HCT116 (cell line): ENCODE data around the gene ENTR1. TPM values are rescaled to one million over a fixed set of nuclear protein-coding genes. Genes with fewer than 3 reads are reported as not detected.

Experiments
- ATAC-seq: fragments of 200-7000 bp; cut with Tn5 transposase; 2 replicates; pipeline ENCODE4 v1.9.1; 2020; ENCODE audit warnings: mild to moderate bottlenecking, moderate library complexity
- BruUV-seq: library from RNA; stranded (reverse); fragments of 400-500 nt; replicated peaks from 2 replicates; lab custom pipeline; 2021; lab: Mats Ljungman, UMichigan
- CTCF ChIA-PET: fragments of 300-600 bp; sonication (Branson Sonifier 250); formaldehyde crosslinking; loops from one replicate; lab custom pipeline; 2021; ENCODE audit warnings: antibody characterized with exemption; lab: Charles Lee
- POLR2A ChIA-PET: fragments of 300-600, 350-600 bp; sonication (Branson Sonifier 250); formaldehyde crosslinking; loops from one replicate; lab custom pipeline; 2021; ENCODE audit warnings: antibody characterized with exemption; lab: Charles Lee
- RAD21 ChIA-PET, 2 experiments: fragments of 300-600 bp; sonication (Branson Sonifier 250); formaldehyde crosslinking; loops; one replicate each; lab custom pipeline; 2023; ENCODE audit warnings: low total read pairs in 2 of 2; ENCODE audit not compliant: uncharacterized antibody in 2 of 2, unreplicated experiment in 2 of 2, low non-redundant PET in 1 of 2; lab: Charles Lee
- DNase-seq: peaks from one replicate; pipeline ENCODE4 v3.0.0-alpha.2; 2010; ENCODE audit warnings: low read depth, low spot score
- H2AFZ ChIP-seq: fragments of 200-600 bp; shearing (Covaris generic), sonication (generic); 2 replicates; pipeline ENCODE4 v1.6.1; 2017; ENCODE audit warnings: low read depth, mixed run types, mixed read lengths, antibody characterized with exemption, low read length; ENCODE audit not compliant: poor library complexity, severe bottlenecking
- H3K27ac ChIP-seq: 2 replicates; pipeline ENCODE4 v1.5.1; 2012; ENCODE audit warnings: low read depth, low read length
- H3K27me3 ChIP-seq: fragments of 200-600 bp; sonication (generic); 2 replicates; pipeline ENCODE4 v1.6.1; 2016; ENCODE audit warnings: mixed run types, low read length, mixed read lengths; ENCODE audit not compliant: insufficient read depth
- H3K36me3 ChIP-seq, 2 experiments: fragments of 200-500 bp in 1 of 2; fragments of 200-600 bp in 1 of 2; sonication (Bioruptor generic) in 1 of 2; sonication (generic) in 1 of 2; 2 replicates each; pipeline versions ENCODE4 v1.5.1 to v1.6.1; 2014 to 2016; ENCODE audit warnings: low read length in 2 of 2, inconsistent platforms in 1 of 2, mixed read lengths in 1 of 2, mixed run types in 1 of 2; ENCODE audit not compliant: insufficient read depth in 2 of 2, control insufficient read depth in 1 of 2
- H3K4me1 ChIP-seq, 2 experiments: fragments of 200-600 bp in 1 of 2; sonication (generic) in 1 of 2; 2 replicates each; pipeline versions ENCODE4 v1.5.1 to v1.6.1; 2012 to 2017; ENCODE audit warnings: low read length in 2 of 2, inconsistent platforms in 1 of 2, mild to moderate bottlenecking in 1 of 2, mixed read lengths in 1 of 2, mixed run types in 1 of 2, moderate library complexity in 1 of 2; ENCODE audit not compliant: insufficient read depth in 2 of 2, control insufficient read depth in 1 of 2
- H3K4me2 ChIP-seq: fragments of 200-600 bp; sonication (generic); 2 replicates; pipeline ENCODE4 v1.6.1; 2017; ENCODE audit warnings: mixed run types, low read length, mixed read lengths
- H3K4me3 ChIP-seq, 2 experiments: fragments of 200-600 bp in 1 of 2; sonication (generic) in 1 of 2; replicated peaks in 1 of 2; 2 replicates each; pipeline ENCODE4 v1.5.1; 2011 to 2016; ENCODE audit warnings: low read length in 2 of 2, control low read depth in 1 of 2, low read depth in 1 of 2, mild to moderate bottlenecking in 1 of 2, mixed read lengths in 1 of 2, mixed run types in 1 of 2
- H3K79me2 ChIP-seq: fragments of 200-600 bp; sonication (generic); 2 replicates; pipeline ENCODE4 v1.6.1; 2017; ENCODE audit warnings: mild to moderate bottlenecking, mixed run types, low read length, moderate library complexity, mixed read lengths; ENCODE audit not compliant: insufficient read depth
- H3K9ac ChIP-seq: fragments of 200-600 bp; sonication (generic); 2 replicates; pipeline ENCODE4 v1.6.1; 2016; ENCODE audit warnings: low read length, mixed read lengths
- H3K9me2 ChIP-seq: fragments of 200-600 bp; sonication (generic), shearing (Covaris generic); 2 replicates; pipeline ENCODE4 v1.6.1; 2017; ENCODE audit warnings: mixed run types, mild to moderate bottlenecking, moderate library complexity; ENCODE audit not compliant: insufficient read depth
- H3K9me3 ChIP-seq, 2 experiments: fragments of 200-500 bp in 1 of 2; fragments of 200-600 bp in 1 of 2; sonication (Bioruptor generic) in 1 of 2; sonication (generic) in 1 of 2; 2 replicates each; pipeline ENCODE4 v1.6.1; 2014 to 2017; ENCODE audit warnings: low read length in 2 of 2, mixed read lengths in 2 of 2, inconsistent platforms in 1 of 2, low read depth in 1 of 2, mild to moderate bottlenecking in 1 of 2, mixed run types in 1 of 2, moderate library complexity in 1 of 2; ENCODE audit not compliant: control insufficient read depth in 1 of 2, insufficient read depth in 1 of 2
- H4K20me1 ChIP-seq: fragments of 200-600 bp; sonication (generic), shearing (Covaris generic); 2 replicates; pipeline ENCODE4 v1.6.1; 2017; ENCODE audit warnings: mixed run types, mild to moderate bottlenecking, moderate library complexity; ENCODE audit not compliant: insufficient read depth
- ATF3 ChIP-seq: IDR thresholded peaks from 2 replicates; pipeline ENCODE4 v1.6.1; 2012
- CBX3 ChIP-seq: IDR thresholded peaks from 2 replicates; pipeline ENCODE4 v1.6.1; 2012; ENCODE audit warnings: low read depth
- CEBPB ChIP-seq: IDR thresholded peaks from 2 replicates; pipeline ENCODE4 v1.6.1; 2012; ENCODE audit warnings: low read depth
- CTCF ChIP-seq, 3 experiments: fragments of 200-600 bp in 1 of 3; sonication (generic) in 1 of 3; IDR thresholded peaks in 2 of 3; conservative IDR thresholded peaks in 1 of 3; 2 replicates each; pipeline ENCODE4 v1.5.1; 2012 to 2017; ENCODE audit warnings: low read depth in 2 of 3, low read length in 2 of 3, antibody characterized with exemption in 1 of 3, borderline replicate concordance in 1 of 3, control low read depth in 1 of 3, mild to moderate bottlenecking in 1 of 3, mixed read lengths in 1 of 3, mixed run types in 1 of 3, moderate library complexity in 1 of 3; ENCODE audit not compliant: insufficient read depth in 1 of 3
- ELF1 ChIP-seq: IDR thresholded peaks from 2 replicates; pipeline ENCODE4 v1.6.1; 2012; ENCODE audit warnings: low read depth, borderline replicate concordance
- EZH2 ChIP-seq: fragments of 200-600 bp; sonication (generic); IDR thresholded peaks from 2 replicates; pipeline ENCODE4 v1.6.1; 2017; ENCODE audit warnings: antibody characterized with exemption, mixed run types
- EZH2phosphoT487 ChIP-seq: fragments of 200-600 bp; IDR thresholded peaks from 2 replicates; pipeline ENCODE4 v1.6.1; 2018; ENCODE audit warnings: antibody characterized with exemption, borderline replicate concordance
- FOSL1 ChIP-seq: IDR thresholded peaks from 2 replicates; pipeline ENCODE4 v1.6.1; 2012; ENCODE audit warnings: low read depth
- JUND ChIP-seq: IDR thresholded peaks from 2 replicates; pipeline ENCODE4 v1.6.1; 2012
- RAD21 ChIP-seq: IDR thresholded peaks from 2 replicates; pipeline ENCODE4 v1.6.1; 2012; ENCODE audit warnings: low read depth, mild to moderate bottlenecking
- SIN3A ChIP-seq: IDR thresholded peaks from 2 replicates; pipeline ENCODE4 v1.6.1; 2012; ENCODE audit warnings: low read depth
- SP1 ChIP-seq: IDR thresholded peaks from 2 replicates; pipeline ENCODE4 v1.6.1; 2012; ENCODE audit warnings: low read depth
- SRF ChIP-seq: IDR thresholded peaks from 2 replicates; pipeline ENCODE4 v1.6.1; 2012; ENCODE audit warnings: low read depth
- ZNF274 ChIP-seq: fragments of 200-500 bp; sonication (Bioruptor generic); IDR thresholded peaks from 2 replicates; pipeline ENCODE4 v1.6.1; 2014; ENCODE audit warnings: mild to moderate bottlenecking, low read depth, low read length, inconsistent platforms
- intact Hi-C: fragments of 100-400 bp; cut with micrococcal nuclease; formaldehyde crosslinking; loops from 2 replicates; pipeline ENCODE4 v1.10.0; 2022
- total RNA-seq: library from RNA; stranded (reverse); gene quantifications from one replicate; pipeline ENCODE4 v1.2.1, GENCODE V29; 2021; ENCODE audit not compliant: unreplicated experiment

The ENTR1 gene
- total RNA-seq, 1 experiment from 2014 or later, result 119 TPM

DNA sequence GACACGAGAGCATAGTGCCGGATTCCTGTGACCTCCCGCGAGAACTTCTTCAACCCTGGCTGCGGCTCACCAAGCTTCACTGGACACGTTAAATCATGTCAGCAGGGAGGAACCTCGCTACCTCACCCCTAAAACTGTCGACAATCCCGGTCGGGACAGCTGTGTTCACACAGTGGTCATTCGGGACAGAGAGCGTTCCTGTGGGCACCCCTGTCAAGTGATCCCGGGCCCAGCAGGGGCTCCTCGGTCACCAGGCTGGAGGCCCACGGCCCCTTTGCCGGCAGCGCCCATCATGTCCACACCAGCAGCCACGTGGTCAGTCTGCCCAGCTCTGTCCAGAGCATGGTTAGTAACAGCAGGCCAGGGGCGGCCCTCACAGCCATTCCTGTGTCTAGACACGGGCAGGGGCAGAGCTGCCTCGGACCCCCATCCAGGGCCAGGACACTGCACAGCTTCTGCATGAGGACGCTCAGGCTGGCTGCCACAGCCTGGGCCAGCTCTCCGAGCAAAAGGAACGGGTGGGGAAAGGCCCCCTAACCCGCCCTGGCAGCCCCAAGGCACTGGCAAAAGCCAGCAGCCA lies 25.7 kb upstream of the ENTR1 start:
- TF ChIP-seq SP1, result no peak
- no peak for TF ChIP-seq SIN3A
- TF ChIP-seq SRF, result no peak
- no peak for TF ChIP-seq FOSL1
- no peak for TF ChIP-seq JUND
- no peak for TF ChIP-seq EZH2
- no peak for TF ChIP-seq CTCF (IDR thresholded peaks at IDR 0.05 in 2 of 3, conservative IDR thresholded peaks at IDR 0.05 in 1 of 3; ENCODE audit: borderline replicate concordance in 1 of 3, insufficient read depth in 1 of 3, low read depth in 2 of 3, low read length in 2 of 3)
- TF ChIP-seq ATF3, result no peak
- TF ChIP-seq EZH2phosphoT487, result no peak
- TF ChIP-seq RAD21, result no peak
- TF ChIP-seq ELF1, result no peak
- no peak for TF ChIP-seq CEBPB
- TF ChIP-seq CBX3, result no peak
- no peak for TF ChIP-seq ZNF274
- no TSS peak for BruUV-seq
- RAD21 ChIA-PET, result no interaction called here
- Histone ChIP-seq H3K4me3 (no peak overlapping the region), H3K4me1 (peaks cover 8 to 22% of the 10 kb centered on the region in 2 experiments), H3K27ac (no peak overlapping the region), H3K9me2 (no peaks in the 10 kb centered on the region), H2AFZ (no peak overlapping the region), H3K4me2 (no peak overlapping the region), H3K9ac (no peak overlapping the region), H3K36me3 (peaks cover 3 to 12% of the 10 kb centered on the region in 2 experiments; a peak in 2 of 4 replicates), H3K27me3 (no peaks in the 10 kb centered on the region), H3K9me3 (no peaks in the 10 kb centered on the region), H4K20me1 (no peaks in the 10 kb centered on the region), H3K79me2 (peaks cover 59% of the 10 kb centered on the region)
- intact Hi-C loops, result no loop called here
- DNase-seq (no peak), ATAC-seq (no peak)
- POLR2A ChIA-PET, result interaction anchor here (0.7 kb wide), 1 partner anchor 10 kb away, joined by 3 read pairs; no protein-coding TSS in a partner anchor
- CTCF ChIA-PET, result no interaction called here
